ENCODE measurements around the gene GPR142. TPM values are rescaled to one million over a fixed set of nuclear protein-coding genes. Genes with fewer than 3 reads are reported as not detected.

Gene GPR142
- total and polyA plus RNA-seq, 2 of the 13 experiments (the other 11 are each of a cell fraction or from before 2014, with no cell fraction given), result not detected

GRCh38 chr17:74417178-74418045, 50.1 kb downstream of the GPR142 start (continued):
- TF ChIP-seq, protein P1, sequence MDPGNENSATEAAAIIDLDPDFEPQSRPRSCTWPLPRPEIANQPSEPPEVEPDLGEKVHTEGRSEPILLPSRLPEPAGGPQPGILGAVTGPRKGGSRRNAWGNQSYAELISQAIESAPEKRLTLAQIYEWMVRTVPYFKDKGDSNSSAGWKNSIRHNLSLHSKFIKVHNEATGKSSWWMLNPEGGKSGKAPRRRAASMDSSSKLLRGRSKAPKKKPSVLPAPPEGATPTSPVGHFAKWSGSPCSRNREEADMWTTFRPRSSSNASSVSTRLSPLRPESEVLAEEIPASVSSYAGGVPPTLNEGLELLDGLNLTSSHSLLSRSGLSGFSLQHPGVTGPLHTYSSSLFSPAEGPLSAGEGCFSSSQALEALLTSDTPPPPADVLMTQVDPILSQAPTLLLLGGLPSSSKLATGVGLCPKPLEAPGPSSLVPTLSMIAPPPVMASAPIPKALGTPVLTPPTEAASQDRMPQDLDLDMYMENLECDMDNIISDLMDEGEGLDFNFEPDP (CRISPR knock-in tag; conservative IDR thresholded peaks at IDR 0.05), result no peak
- TF ChIP-seq MIXL1 (CRISPR knock-in tag; IDR thresholded peaks at IDR 0.05) (peak; percentile 98), PLRG1 (conservative IDR thresholded peaks at IDR 0.05) (no peak), FLYWCH1 (CRISPR knock-in tag; IDR thresholded peaks at IDR 0.05) (no peak), ZNF354B (CRISPR knock-in tag; IDR thresholded peaks at IDR 0.05) (peak; percentile 96; the same call in 1 of the 2 replicates)

- no peak for ATAC-seq
- no peak overlapping the region for H3K4me2 ChIP-seq (ENCODE audit: low read depth, low read length)
- no TSS peak for BruUV-seq (replicated peaks)
These were observed 52.7 kb downstream of the GPR142 start for GRCh38 chr17:74419928-74420411.

More at GRCh38 chr17:74419928-74420411, 52.7 kb downstream of the GPR142 start:
- Histone ChIP-seq H3K9ac (ENCODE audit: insufficient read depth, low read depth, low read length) (no peak overlapping the region), H3K27ac (ENCODE audit: extremely low read length, insufficient read depth, low read length) (no peak overlapping the region), H3K9me3 (ENCODE audit: low read length) (no peaks in the 10 kb centered on the region), H3K27me3 (ENCODE audit: control insufficient read depth in 1 of 2, insufficient read depth in 2 of 2, low read length in 2 of 2) (no peaks in the 10 kb centered on the region), H4K20me1 (ENCODE audit: insufficient read depth, low read length) (no peaks in the 10 kb centered on the region), H3K4me3 (replicated peaks in 1 of 3; ENCODE audit: insufficient read depth in 1 of 3, low read depth in 2 of 3, low read length in 3 of 3) (no peak overlapping the region), H3K4me1 (ENCODE audit: insufficient read depth, low read length) (peaks cover 74% of the 10 kb centered on the region), H2AFZ (ENCODE audit: low read length) (no peak overlapping the region), H3K36me3 (replicated peaks in 1 of 2; ENCODE audit: control insufficient read depth in 1 of 2, insufficient read depth in 2 of 2, low read length in 2 of 2) (no peaks in the 10 kb centered on the region), H3K79me2 (ENCODE audit: insufficient read depth, low read length) (no peaks in the 10 kb centered on the region)
- DNase-seq (ENCODE audit: low spot score), result no peak
- intact Hi-C loops (cut with micrococcal nuclease; ENCODE audit: unreplicated experiment) (no loop called here), in situ Hi-C loops (cut with HindIII; ENCODE audit: extremely low pct_ligation_motif_present, low pct_unique_long_range_greater_than_20kb) (no loop called here)
- CTCF ChIA-PET (ENCODE audit: low intra/inter-chr PET ratio, low total read pairs), result no interaction called here
- POLR2A ChIA-PET, result no interaction called here
- 64% methylated on average over 10 of the region's 10 CpGs for WGBS (ENCODE audit: low lambda C conversion rate)
- FAIRE-seq, result no peak
- TF ChIP-seq SMAD3 (CRISPR knock-in tag; IDR thresholded peaks at IDR 0.05) (no peak), ARHGAP35 (CRISPR knock-in tag; IDR thresholded peaks at IDR 0.05; ENCODE audit: borderline replicate concordance) (no peak), PAWR (CRISPR knock-in tag; IDR thresholded peaks at IDR 0.05; ENCODE audit: borderline replicate concordance) (no peak), ZNF652 (CRISPR knock-in tag; IDR thresholded peaks at IDR 0.05; ENCODE audit: borderline replicate concordance, low read depth) (peak; percentile 64; the same call in 1 of the 2 replicates), ZNF891 (CRISPR knock-in tag; IDR thresholded peaks at IDR 0.05) (no peak), TBP (CRISPR knock-in tag; IDR thresholded peaks at IDR 0.05) (no peak)

Small RNAs within 50 kb of the gene (small RNA-seq; reads per million reads assigned to genes)
- 0 reads per million in 3 experiments for gene RNA5SP448 (ENCODE audit: insufficient read depth in 2 of 3, insufficient read length in 3 of 3, low read depth in 2 of 3, low replicate concordance in 1 of 3)

Other genes starting within 250 kb of the GPR142 start
- 2,370 and 2,621 TPM in 2 replicates for gene RPL38, start 163.8 kb upstream of the GPR142 start, total RNA-seq (2016; rRNA removed; fragmentation: Illumina TruSeq; extraction: Trizol)
- 2,077 and 2,372 TPM in 2 replicates for gene RPL38, start 163.8 kb upstream of the GPR142 start, polyA plus RNA-seq (2011; rRNA removed)
- gene TTYH2, start 153.9 kb upstream of the GPR142 start, total RNA-seq (2016; rRNA removed; fragmentation: Illumina TruSeq; extraction: Trizol), result 0.32 and 0.77 TPM in 2 replicates
- 0.96 and 1.6 TPM in 2 replicates for gene TTYH2, start 153.9 kb upstream of the GPR142 start, polyA plus RNA-seq (2011; rRNA removed)
- gene DNAI2, start 93.3 kb upstream of the GPR142 start, total RNA-seq (2016; rRNA removed; fragmentation: Illumina TruSeq; extraction: Trizol), result not detected in 2 replicates
- not detected in 2 replicates for gene DNAI2, start 93.3 kb upstream of the GPR142 start, polyA plus RNA-seq (2011; rRNA removed)
- not detected in 2 replicates for gene KIF19, start 41.3 kb upstream of the GPR142 start, total RNA-seq (2016; rRNA removed; fragmentation: Illumina TruSeq; extraction: Trizol)
- gene KIF19, start 41.3 kb upstream of the GPR142 start, polyA plus RNA-seq (2011; rRNA removed), result not detected in 2 replicates
- gene BTBD17, start 5.6 kb upstream of the GPR142 start, total RNA-seq (2016; rRNA removed; fragmentation: Illumina TruSeq; extraction: Trizol), result not detected in 2 replicates
- not detected in 2 replicates for gene BTBD17, start 5.6 kb upstream of the GPR142 start, polyA plus RNA-seq (2011; rRNA removed)
- 44.8 and 85.6 TPM in 2 replicates for gene GPRC5C, start 64.6 kb downstream of the GPR142 start, total RNA-seq (2016; rRNA removed; fragmentation: Illumina TruSeq; extraction: Trizol)
- gene GPRC5C, start 64.6 kb downstream of the GPR142 start, polyA plus RNA-seq (2011; rRNA removed), result 300 and 407 TPM in 2 replicates
- gene CD300A, start 99.1 kb downstream of the GPR142 start, total RNA-seq (2016; rRNA removed; fragmentation: Illumina TruSeq; extraction: Trizol), result not detected in 2 replicates
- gene CD300A, start 99.1 kb downstream of the GPR142 start, polyA plus RNA-seq (2011; rRNA removed), result 0.39 TPM in 1 of 2 replicates, not detected in the other
- not detected in 2 replicates for gene CD300LB, start 164.0 kb downstream of the GPR142 start, total RNA-seq (2016; rRNA removed; fragmentation: Illumina TruSeq; extraction: Trizol)
- not detected in 2 replicates for gene CD300LB, start 164.0 kb downstream of the GPR142 start, polyA plus RNA-seq (2011; rRNA removed)
- gene CD300C, start 178.6 kb downstream of the GPR142 start, total RNA-seq (2016; rRNA removed; fragmentation: Illumina TruSeq; extraction: Trizol), result not detected in 2 replicates
- gene CD300C, start 178.6 kb downstream of the GPR142 start, polyA plus RNA-seq (2011; rRNA removed), result not detected in 2 replicates
- gene CD300H, start 200.0 kb downstream of the GPR142 start, total RNA-seq (2016; rRNA removed; fragmentation: Illumina TruSeq; extraction: Trizol), result not detected in 2 replicates
- not detected in 2 replicates for gene CD300H, start 200.0 kb downstream of the GPR142 start, polyA plus RNA-seq (2011; rRNA removed)
- gene CD300LD, start 224.8 kb downstream of the GPR142 start, total RNA-seq (2016; rRNA removed; fragmentation: Illumina TruSeq; extraction: Trizol), result not detected in 2 replicates
- gene CD300LD, start 224.8 kb downstream of the GPR142 start, polyA plus RNA-seq (2011; rRNA removed), result not detected in 2 replicates

All from HepG2 (cell line).